GM04503 (cell line): ENCODE results near the gene ENTPD7.
"Not testable (repeated sequence)": the region's sequence is repeated elsewhere in the genome, so short reads cannot be mapped to it uniquely, and the experiment has no call there.

Experiments used
- DNase-seq: peaks from one replicate; pipeline ENCODE4 v3.0.0-alpha.2; 2012; ENCODE audit warnings: low read depth

Gene ENTPD7

DNA sequence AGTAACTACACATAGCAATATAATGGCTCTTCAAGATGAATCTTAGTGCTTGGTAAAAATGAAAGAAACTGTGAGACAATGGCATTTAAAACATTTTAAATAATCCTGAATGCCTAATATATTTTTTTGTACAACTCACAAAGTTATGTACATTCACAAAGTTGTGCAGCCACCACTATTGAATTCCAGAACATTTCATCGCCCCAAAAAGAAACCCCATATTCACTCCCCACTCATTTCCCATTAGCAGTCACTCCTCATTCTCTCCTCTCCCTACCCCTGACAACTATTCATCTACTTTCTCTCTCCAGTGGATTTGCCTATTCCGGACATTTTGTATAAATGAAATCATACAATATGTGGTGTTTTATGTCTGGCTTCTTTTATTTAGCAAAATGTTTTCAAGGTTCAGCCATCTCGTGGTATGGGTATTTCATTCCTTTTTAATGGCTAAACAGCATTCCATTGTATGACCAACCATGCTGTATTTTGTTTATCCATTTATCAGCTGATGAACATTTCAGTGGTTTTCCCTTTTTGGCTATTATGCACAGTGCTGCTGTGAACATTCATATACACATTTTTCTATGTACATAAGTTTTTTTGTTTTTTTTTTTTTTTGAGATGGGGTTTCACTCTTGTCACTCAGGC lies 34.7 kb downstream of the ENTPD7 start:
- DNase-seq, result peak; percentile 80

DNA sequence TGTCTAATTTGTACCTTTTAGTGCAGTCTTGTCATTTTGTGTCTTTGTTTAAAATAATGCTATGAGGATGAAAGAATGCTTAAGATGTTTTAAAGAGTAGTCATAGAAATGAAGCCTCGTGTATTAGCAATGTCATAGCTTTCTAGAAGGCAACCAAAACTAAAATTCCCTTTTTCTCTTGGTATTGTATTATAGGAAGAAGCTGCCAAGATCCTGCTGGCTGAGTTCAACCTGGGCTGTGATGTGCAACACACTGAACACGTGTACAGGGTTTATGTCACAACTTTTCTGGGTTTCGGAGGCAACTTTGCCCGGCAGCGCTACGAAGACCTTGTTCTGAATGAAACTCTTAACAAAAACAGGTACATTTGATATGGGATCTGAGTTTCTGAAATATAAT lies 36.5 kb downstream of the ENTPD7 start:
- no peak for DNase-seq

DNA sequence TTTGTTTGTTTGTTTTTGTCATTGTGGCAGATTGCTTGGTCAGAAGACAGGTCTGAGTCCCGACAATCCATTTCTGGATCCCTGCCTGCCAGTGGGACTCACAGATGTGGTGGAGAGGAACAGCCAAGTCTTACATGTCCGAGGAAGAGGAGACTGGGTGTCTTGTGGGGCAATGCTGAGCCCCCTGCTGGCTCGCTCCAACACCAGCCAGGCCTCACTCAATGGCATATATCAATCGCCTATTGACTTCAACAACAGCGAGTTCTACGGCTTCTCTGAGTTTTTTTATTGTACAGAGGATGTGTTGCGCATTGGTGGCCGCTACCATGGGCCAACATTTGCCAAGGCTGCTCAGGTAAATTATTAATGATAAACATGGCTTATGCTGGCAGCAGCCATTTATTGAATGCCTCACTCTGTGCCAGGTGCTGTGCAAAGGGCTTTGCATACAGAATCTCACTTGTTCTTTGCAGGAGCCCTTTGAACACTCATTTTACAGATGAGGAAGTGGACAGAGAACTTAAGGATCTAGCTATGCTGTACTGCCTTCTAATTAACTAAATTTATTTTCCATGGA lies 39.3 kb downstream of the ENTPD7 start:
- no peak for DNase-seq

DNA sequence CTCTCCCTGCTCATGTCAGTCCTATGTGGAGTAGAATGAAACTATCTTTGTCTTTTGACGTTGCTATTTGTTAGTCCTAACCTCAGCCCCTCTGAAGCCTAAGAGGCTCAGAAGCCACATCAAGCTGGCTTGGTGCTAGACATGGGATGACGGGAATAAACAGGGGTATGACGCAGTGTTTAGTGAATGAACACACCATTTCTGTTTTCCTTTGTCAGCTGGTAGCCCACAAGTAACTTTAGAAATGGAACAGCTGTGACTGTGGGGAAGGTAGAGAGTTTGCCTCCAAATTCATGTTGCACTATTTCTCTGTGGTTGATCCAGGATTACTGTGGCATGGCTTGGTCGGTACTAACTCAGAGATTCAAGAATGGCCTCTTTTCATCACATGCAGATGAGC lies 41.3 kb downstream of the ENTPD7 start:
- DNase-seq, result no peak

DNA sequence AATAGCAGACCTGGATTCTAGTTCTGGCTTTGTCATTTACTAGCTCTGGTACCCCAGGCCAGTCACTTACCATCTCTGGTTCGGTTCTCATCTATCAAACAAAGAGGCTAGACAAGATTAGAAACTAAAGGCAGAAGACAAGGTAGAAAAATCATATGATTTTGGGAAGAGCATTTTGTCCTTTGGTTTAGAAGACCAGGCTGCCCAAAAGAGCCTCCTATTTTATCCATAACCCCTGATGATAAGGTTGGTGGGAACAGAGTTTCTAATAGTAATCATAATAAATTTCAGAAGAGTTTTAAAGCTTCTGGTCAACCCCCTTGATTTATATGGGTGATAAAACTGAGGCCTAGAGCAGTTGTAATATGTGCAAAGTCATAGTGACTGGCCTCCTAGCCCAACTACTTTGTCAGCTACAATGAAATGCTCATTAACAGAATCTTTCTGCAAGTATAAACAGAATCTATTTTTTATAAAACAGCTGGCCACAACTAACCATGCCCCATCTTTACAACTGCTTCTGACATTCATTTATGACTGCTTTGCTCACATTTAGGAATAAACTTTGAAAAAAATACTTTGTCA lies 49.2 kb downstream of the ENTPD7 start:
- DNase-seq, result peak; percentile 67

DNA sequence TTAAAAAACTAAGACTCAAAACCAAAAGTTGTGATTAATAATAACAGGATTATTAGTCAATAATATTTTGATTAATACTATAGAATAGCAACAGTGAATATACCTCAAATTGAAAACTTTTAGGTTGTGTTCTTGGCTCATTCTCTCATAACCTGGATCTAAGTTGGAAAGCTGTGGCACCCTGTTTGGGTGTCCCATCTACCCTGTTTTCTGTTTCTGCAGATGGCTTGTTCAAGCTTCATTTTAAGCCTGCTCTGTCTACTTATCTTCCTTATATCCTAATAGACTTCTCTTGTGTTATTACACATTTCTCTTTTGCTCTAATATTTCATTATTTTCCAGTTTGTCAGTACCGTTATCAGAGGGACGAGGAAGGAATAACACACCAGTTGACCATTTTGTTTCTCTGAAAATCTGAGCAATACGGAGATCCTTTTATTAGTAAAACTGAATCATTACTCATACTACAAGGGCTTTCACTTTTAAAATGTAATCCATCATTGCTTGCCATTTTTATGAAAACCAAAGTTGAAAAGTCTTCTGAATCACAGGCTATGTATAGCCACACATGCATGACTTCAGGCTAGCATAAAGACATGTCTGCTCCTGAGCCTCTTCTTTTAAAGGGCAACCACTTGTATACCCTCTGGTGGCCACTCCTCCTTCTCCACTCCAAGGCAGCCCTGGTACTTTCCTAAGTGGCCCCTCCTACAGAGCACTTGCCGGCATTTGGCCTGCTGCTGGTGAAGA lies 50.3 kb downstream of the ENTPD7 start:
- DNase-seq, result peak; percentile 26

DNA sequence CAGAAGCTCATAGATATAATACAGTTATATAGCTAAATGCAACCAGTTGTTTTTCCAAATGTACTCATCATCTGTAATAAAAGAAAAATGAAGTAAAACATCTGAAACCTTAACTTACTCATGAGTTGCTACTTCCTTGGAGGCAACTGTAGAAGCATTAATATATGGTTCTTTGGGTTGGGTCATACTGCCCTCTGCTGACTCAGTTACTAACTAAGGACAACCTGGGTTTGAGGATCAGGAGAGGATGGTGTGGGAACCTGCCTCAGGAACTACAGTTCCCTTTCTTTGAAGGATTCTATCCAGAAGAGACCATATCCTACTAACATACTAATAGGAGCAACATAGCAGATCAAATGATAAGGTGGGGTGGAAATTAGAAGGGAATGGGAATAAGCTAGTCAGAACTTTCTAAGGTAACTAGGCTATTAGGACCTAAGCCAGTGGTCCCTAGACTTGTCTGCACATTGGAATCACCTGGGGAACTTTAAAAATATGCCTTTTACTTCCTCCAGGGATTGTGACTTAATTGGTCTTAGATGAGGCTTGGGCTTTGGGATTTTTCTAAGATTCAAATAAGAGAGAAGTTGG lies 51.9 kb downstream of the ENTPD7 start:
- peak; percentile 32 for DNase-seq

DNA sequence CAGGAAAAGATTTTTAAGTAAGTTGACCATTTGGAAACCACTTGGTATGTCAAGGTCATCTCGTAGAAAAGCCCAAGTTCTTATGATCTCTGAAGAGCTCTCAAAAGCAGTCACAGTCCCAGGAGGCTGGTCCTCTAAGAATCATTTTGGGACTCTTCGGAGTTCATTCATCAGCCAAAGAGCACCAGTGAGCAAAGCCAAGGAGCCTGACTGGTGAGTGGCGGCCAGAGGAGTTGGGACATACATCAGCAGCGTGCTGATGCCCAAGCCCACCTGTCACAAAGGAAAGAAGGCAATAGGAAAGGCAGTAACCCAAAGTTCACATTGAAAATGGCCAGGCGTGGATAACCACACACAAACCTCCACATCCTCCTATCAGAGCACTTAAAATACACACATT lies 55.1 kb downstream of the ENTPD7 start:
- DNase-seq, result no peak

DNA sequence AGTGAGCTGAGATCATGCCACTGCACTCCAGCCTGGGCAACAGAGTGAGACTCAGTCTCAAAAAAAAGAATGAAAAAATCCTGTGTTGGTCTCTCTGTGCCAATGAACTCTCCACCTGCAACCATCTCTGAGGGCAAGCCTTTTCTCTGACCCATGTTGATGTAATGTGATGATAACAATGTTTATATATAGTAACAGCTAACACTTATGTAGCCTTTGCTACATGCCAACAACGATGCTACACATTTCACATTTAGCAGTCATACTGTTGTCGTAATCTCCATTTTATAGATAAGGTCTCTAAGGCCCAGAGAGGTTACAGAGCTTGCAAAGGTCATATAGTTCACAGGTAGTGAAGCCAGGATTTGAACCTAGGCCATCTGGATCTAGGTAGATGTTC lies 61.1 kb downstream of the ENTPD7 start:
- DNase-seq, result no peak

DNA sequence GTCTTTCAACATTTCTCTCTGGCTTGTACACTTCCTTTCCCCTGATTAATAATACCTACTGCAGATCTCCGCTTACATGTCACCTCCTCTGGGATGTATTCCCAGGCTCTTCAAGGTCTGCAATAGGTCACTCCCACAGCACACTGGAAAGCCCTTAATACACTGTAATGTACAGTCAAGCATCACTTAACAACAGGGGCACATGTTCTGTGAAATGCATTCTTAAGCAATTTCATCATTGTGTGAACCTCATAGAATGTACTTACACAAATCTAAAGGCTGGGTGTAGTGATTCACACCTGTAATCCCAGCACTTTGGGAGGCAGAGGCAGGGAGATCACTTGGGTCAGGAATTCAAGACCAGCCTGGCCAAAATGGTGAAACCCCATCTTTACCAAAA lies 70.7 kb downstream of the ENTPD7 start:
- no peak for DNase-seq

DNA sequence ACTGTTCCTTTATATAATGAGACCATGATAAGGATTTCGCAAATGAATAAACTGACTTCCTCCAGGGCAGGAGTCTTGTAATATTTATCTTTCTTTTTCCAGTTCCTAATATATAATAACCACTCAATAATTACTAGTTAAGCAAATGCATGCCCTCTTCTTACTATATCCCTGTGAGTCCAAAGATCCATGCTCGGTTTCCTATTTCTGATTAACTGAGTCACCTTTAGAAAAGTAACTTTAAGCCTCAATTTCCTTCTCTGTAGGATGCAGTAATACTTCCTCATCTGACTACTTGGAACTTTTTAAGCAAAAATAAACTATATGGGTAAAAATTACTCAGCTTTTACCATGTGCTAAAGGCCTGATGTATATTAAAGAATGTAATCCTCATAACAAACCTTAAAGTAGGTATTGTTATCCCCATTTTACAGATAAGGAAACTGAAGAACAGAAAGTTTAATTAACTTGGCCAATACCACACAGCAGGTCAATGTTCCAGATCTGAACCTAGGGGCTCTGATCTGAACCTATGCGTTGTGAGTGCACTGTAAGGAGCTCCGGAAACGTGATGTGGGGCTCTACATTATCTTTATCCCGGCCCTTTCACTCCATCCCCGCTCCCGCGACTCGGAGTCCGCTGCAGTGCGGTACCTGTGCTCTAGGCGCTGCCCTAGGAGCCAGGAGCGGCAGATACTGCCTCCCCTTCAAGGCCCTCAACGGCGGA lies 72.2 kb downstream of the ENTPD7 start:
- DNase-seq, result no peak

DNA sequence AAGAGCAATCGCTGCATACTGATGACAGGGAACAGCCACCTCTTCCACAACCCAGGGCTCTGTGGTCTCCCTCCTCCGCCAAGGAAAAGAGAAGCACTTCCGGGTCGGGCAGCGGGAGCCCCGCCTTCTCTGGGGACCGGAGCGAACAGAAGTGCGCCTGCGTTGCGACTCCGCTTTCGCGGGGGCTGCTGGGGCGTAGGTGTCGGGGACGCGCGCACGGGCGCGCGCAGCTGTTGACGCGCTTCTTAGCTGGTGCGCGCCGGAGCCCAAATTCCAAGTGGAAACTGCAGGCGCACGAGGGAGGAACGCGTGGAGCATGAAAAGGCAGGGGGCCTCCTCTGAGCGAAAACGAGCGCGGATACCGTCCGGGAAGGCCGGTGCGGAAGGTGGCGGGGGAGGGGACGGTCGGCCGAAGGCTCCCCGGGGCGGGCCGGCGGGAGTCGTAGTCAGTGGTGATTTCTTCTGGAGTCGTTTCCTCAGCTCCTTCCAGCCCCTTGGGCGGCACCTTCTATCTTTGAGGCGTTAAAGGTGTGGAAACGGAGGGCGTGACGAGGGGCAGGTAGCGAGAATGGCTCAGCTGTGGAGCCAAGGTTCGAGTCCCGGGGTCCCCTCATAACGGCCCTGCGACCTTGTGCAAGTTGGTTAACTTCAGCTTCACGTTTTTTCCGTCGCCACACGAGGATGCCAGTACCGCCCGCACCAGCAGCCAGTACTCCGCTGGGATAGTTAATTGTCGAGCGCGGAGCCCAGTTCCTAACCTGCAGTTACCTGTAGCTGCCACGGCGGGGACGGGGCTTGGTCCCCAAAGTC lies 72.9 kb downstream of the ENTPD7 start, which contains the start of the genes COX15 and CUTC:
TSS of gene COX15 (minus strand) at position 95 of the 810 bp plus-strand sequence. CDS start at position 17, 78 bp downstream.
TSS of gene CUTC (plus strand) at position 202 of the 810 bp plus-strand sequence. CDS start at position 317, 115 bp downstream.
- DNase-seq, result peak; percentile 78

DNA sequence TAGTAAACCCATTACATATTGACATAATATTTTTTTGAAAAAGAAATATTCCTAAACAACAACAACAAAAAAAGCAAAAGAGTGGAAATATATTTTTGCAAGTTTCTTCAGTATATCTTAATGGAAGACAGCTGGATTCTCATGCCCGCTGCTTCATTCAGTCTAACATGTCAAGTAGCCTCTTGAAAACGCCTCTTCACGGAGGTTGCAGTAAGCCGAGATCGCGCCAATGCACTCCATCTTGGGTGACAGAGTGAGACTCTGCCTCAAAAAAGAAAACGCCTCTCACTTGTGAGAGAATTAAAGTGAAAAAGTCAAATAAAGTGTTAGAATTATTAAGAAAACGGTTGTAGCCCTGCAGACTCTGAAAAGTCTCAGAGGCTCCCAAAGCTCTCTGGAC lies 74.1 kb downstream of the ENTPD7 start:
- no peak for DNase-seq

DNA sequence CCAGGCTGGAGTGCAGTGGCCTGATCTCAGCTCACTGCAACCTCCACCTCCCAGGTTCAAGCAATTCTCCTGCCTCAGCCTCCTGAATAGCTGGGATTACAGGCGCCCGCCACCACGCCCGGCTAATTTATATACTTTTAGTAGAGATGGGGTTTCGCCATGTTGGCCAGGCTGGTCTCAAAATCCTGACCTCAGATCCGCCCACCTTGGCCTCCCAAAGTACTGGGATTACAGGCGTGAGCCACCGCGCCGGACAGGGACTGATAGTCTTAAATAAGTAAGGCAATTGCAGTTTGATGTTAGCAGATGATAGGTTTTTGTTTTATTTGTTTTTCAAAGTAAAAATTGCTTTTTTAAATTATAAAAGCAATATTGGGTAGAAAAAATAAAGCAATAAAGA lies 74.8 kb downstream of the ENTPD7 start:
- not testable (repeated sequence) for DNase-seq

DNA sequence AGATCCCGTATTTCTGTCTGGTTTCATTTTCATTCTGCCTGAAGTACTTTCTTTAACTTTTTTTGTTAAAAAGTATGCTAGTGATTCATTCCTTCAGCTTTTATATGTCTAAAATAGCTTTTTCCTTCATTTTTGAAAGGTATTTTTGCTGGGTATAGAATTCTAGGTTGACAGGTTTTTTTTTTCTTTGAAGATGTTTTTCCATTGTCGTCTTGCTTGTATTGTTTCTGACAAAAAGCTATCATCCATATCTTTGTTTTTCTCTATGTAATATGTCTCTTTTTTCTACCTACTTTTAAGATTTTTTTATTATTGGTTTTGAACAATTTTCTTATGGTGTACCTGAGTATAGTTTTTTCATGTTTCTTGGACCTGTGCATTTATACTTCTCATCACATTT lies 81.0 kb downstream of the ENTPD7 start:
- DNase-seq, result no peak

DNA sequence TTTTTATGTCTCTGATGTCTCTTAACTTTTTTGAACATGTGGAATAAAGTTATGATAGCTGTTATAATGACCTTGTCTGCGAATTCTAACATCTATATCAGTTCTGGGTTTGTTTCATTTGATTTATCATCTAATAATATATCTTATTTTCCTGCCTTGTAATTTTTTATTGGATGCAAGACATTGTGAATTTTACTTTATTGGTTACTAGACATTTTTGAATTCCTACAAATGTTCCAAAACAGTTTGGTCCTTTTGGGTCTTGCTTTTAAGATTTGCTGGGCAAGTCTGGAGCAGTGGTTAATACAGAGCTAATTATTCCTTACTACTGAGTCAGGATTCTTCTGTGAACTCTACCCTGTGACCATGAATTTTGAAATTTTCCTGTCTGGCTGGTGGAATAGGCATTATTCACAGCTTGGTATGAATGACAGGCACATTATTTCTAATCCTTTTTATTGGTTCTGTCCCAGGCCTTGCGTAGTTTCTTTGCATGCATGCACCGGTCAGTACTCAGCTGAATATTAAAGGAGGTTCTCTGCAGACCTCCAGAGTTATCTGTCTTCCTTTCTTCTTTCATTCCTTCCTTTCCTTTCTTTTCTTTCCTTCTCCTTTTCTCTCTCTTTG lies 81.7 kb downstream of the ENTPD7 start:
- DNase-seq, result no peak

DNA sequence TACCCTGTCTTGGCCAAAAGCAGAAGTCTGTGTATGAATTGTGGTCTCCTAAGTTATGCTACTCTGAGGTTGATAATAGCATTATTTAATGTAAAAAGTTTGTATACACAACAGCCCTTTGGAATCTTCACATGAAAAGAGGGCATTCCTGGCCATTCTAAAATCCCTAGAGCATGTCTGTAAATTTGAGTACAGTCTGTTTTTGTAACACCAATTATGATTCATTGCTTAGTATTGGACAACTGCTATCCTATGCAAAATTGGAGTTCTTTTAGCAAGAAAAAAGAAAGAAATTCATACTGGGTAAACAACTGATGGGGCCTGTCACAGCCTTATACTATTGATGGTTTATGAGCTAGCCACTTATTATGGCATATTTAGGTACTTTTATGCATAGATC lies 82.9 kb downstream of the ENTPD7 start:
- no peak for DNase-seq

DNA sequence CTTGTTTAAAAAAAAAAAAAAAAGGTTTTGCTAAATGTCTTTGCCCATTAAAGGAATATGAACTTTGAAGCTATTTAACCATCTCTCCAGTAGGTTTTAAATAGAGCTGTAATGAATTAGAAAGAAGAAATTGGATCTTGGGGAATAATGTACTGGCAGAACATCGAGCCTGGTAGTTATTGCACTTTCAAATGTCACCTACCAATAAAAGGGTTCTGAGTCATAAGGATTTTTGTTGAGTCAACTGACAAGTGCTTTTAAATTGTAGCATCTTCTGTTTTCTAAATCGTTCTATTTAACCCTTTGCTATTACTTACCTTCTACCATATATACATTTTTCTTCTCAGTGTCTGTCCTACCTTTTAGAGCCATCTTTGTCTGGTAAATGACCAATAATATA lies 83.4 kb downstream of the ENTPD7 start:
- DNase-seq, result no peak

DNA sequence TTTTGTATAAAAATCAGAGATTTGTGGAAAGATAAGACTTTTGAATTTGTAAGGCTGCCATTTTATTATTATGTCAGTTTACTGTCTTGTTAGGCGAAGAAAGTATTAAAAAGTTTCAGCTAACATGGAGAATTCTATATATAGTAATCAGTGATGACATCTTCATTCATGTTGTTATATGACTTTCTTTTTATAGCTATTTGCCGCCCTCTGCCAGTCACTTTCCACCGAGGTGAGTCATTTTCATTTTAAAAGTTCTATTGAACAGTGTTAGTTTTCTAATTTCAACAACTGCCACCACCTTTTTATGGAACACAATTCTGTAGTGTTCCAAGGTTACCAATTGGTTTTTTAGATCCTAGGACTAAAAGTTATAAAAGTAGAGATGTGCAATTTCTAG lies 84.5 kb downstream of the ENTPD7 start:
- DNase-seq, result no peak

DNA sequence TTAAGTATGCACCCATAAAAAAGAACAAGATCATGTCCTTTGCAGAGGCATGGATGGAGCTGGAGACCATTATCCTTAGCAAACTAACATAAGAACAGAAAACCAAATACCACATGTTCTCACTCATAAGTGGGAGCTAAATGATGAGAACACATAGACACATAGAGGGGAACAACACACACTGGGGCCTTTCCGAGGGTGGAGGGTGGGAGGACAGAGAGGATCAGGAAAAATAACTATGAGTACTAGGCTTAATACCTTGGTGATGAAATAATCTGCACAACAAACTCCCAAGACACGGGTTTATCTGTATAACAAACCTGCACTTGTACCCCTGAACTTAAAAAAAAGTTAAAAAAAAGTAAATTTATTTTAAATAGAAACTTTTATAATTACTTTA lies 86.9 kb downstream of the ENTPD7 start:
- not testable (repeated sequence) for DNase-seq
